ENCODE measurements around the gene FAM181A. TPM values are rescaled to one million over a fixed set of nuclear protein-coding genes. Genes with fewer than 3 reads are reported as not detected.

Gene FAM181A
- total and polyA plus RNA-seq, 10 of the 15 experiments (the other 5 are each of a cell fraction or from before 2014, with no cell fraction given): not detected

GRCh38 chr14:93965287-93965821 lies 38.2 kb downstream of the FAM181A start (continued):
- TF ChIP-seq HSF1 (IDR thresholded peaks at IDR 0.05; ENCODE audit: low read depth, low read length): no peak
- no peak for TF ChIP-seq HDGF (IDR thresholded peaks at IDR 0.05)
- TF ChIP-seq KAT2A (conservative IDR thresholded peaks at IDR 0.05; ENCODE audit: control insufficient read depth, low read depth, low read length): no peak
- no peak for TF ChIP-seq POLR2AphosphoS2 (IDR thresholded peaks at IDR 0.05; ENCODE audit: low read depth, low read length)

- intact Hi-C loops (cut with micrococcal nuclease; ENCODE audit: unreplicated experiment): no loop called here
- ChIA-PET SMC1A (ENCODE audit: uncharacterized antibody, unreplicated experiment) (interaction anchor here (1.2 to 1.6 kb wide), 6 partner anchors 8 to 34 kb away, joined by 3 to 6 read pairs (median 4); partner anchors contain the start of gene CCDC197), RAD21 (ENCODE audit: unreplicated experiment) (interaction anchor here (1.3 to 15.3 kb wide), 4 partner anchors 9 to 34 kb away, joined by 3 to 324 read pairs (median 6); partner anchors contain the start of gene ASB2), CTCF (interaction anchor here (0.6 to 4.1 kb wide), 4 partner anchors 10 to 35 kb away, joined by 3 to 27 read pairs (median 4); partner anchors contain the start of gene ASB2), POLR2A (interaction anchor here (1.0 to 2.0 kb wide), 5 partner anchors 8 to 16 kb away, joined by 3 to 7 read pairs (median 4); no protein-coding TSS in a partner anchor)
- no peaks in the 10 kb centered on the region for H3K79me2 ChIP-seq (ENCODE audit: control insufficient read depth, insufficient read depth, low read length)
- 98% methylated on average over 3 of the region's 3 CpGs for WGBS (ENCODE audit: insufficient coverage, insufficient replicate concordance, low lambda C conversion rate, missing lambda C conversion rate)
- ATAC-seq (no peak), FAIRE-seq (no peak), DNase-seq (ENCODE audit: low read depth, low spot score) (no peak)
- H3K27ac ChIP-seq (ENCODE audit: control insufficient read depth, insufficient read depth): no peak overlapping the region
- no peaks in the 10 kb centered on the region for H3K36me3 ChIP-seq (ENCODE audit: control insufficient read depth in 2 of 2, insufficient read depth in 2 of 2, low read length in 1 of 2)
- no peaks in the 10 kb centered on the region for H4K20me1 ChIP-seq (ENCODE audit: control insufficient read depth, insufficient read depth)
- peak overlapping the region; percentile 80; the same call in 1 of the 2 replicates for H3K4me2 ChIP-seq (ENCODE audit: control insufficient read depth, insufficient read depth)
- H2AFZ ChIP-seq (ENCODE audit: control insufficient read depth, low read depth, low read length): no peak overlapping the region
- no peak overlapping the region for H3K4me3 ChIP-seq
- no TSS peak for BruUV-seq (replicated peaks)
- no peak for TF ChIP-seq ATF7 (IDR thresholded peaks at IDR 0.05; ENCODE audit: low read depth)
- no peak for TF ChIP-seq ZNF274 (IDR thresholded peaks at IDR 0.05; ENCODE audit: insufficient read depth, insufficient read length)
- TF ChIP-seq SIN3A (IDR thresholded peaks at IDR 0.05; ENCODE audit: low read depth, low read length): no peak
- no peak for TF ChIP-seq IRF3 (IDR thresholded peaks at IDR 0.05)
- TF ChIP-seq MYB (IDR thresholded peaks at IDR 0.05; ENCODE audit: borderline replicate concordance, low read depth, low read length): no peak
- TF ChIP-seq CREB1 (IDR thresholded peaks at IDR 0.05; ENCODE audit: low read depth): no peak
- no peak for TF ChIP-seq EZH2 (IDR thresholded peaks at IDR 0.05; ENCODE audit: borderline replicate concordance, control insufficient read depth, low read depth, low read length)
- TF ChIP-seq CEBPB (IDR thresholded peaks at IDR 0.05; ENCODE audit: borderline replicate concordance in 1 of 2, low read depth in 2 of 2, low read length in 2 of 2): no peak
- in situ Hi-C loops (cut with MboI): loop anchor here (25.0 kb wide), 2 partner anchors 1204 to 1696 kb away; no protein-coding TSS in a partner anchor
- no peaks in the 10 kb centered on the region; the same call in 1 of the 3 replicates for H3K9me3 ChIP-seq (replicated peaks; ENCODE audit: control insufficient read depth, insufficient read depth, low read length)
- H3K27me3 ChIP-seq (replicated peaks in 1 of 2; ENCODE audit: control insufficient read depth in 2 of 2, insufficient read depth in 2 of 2, low read length in 1 of 2): no peaks in the 10 kb centered on the region
- H3K4me1 ChIP-seq (ENCODE audit: control insufficient read depth, insufficient read depth, low read length): peaks cover 98% of the 10 kb centered on the region
- H3K9ac ChIP-seq (ENCODE audit: control insufficient read depth, insufficient read depth, low read length): no peak overlapping the region
These were observed 38.9 kb downstream of the FAM181A start for GRCh38 chr14:93965946-93966474.
